ENCODE results near the gene PIAS4. TPM values are rescaled to one million over a fixed set of nuclear protein-coding genes. Genes with fewer than 3 reads are reported as not detected.
A peak's percentile ranks its signal among the peaks of the same experiment; 100 is the strongest.

PIAS4 gene
- total RNA-seq, 1 experiment from 2014 or later, result 45.7 TPM

- TF ChIP-seq CTCF (IDR thresholded peaks at IDR 0.05; ENCODE audit: insufficient read depth in 1 of 2, low read depth in 1 of 2, low read length in 1 of 2, severe bottlenecking in 1 of 2, unreplicated experiment in 1 of 2), result no peak
- Histone ChIP-seq H3K27me3 (replicated peaks; ENCODE audit: control insufficient read depth, insufficient read depth, low read length) (no peaks in the 10 kb centered on the region), H3K4me3 (ENCODE audit: low read depth, low read length) (peak overlapping the region; percentile 98), H3K36me3 (ENCODE audit: control insufficient read depth, insufficient read depth, low read length) (peaks cover 36% of the 10 kb centered on the region), H3K4me1 (peaks cover 12% of the 10 kb centered on the region), H3K9me3 (no peaks in the 10 kb centered on the region)
- intact Hi-C loops (cut with micrococcal nuclease; ENCODE audit: unreplicated experiment), result loop anchor here (10.0 kb wide), 1 partner anchor 80 kb away; the partner anchor contains the start of gene ZBTB7A
- DNase-seq, result no peak
- Mint-ChIP-seq H3K4me1 (ENCODE audit: low read depth, unreplicated experiment) (peaks cover 6% of the 10 kb centered on the region), H3K9me3 (ENCODE audit: unreplicated experiment) (no peaks in the 10 kb centered on the region), H3K27me3 (ENCODE audit: insufficient read depth, unreplicated experiment) (no peaks in the 10 kb centered on the region), H3K27ac (ENCODE audit: unreplicated experiment) (peak overlapping the region; percentile 96), H3K36me3 (ENCODE audit: insufficient read depth, unreplicated experiment) (peaks cover 68% of the 10 kb centered on the region), H3K4me3 (ENCODE audit: unreplicated experiment) (peak overlapping the region; percentile 89)
- POLR2A ChIA-PET, result interaction anchor here (1.0 to 1.5 kb wide), 2 partner anchors 15 to 24 kb away, joined by 4 to 67 read pairs; partner anchors contain the start of gene DAPK3
- CTCF ChIA-PET, result no interaction called here
- BruUV-seq (replicated peaks), result no TSS peak
Observed at GRCh38 chr19:3984584-3984907, 23.0 kb upstream of the PIAS4 start.

GRCh38 chr19:3984908-3985642 lies 22.5 kb upstream of the PIAS4 start, which contains the start of gene EEF2:
TSS of gene EEF2 (minus strand) at chr19:3985463. CDS start at chr19:3985380, 83 bp downstream.
- POLR2A ChIA-PET, result interaction anchor here (0.6 to 1.5 kb wide), 8 partner anchors 8 to 358 kb away, joined by 3 to 67 read pairs (median 6); partner anchors contain the start of genes DAPK3, MPND, MRPL54 and PIAS4
- Mint-ChIP-seq H3K36me3 (ENCODE audit: insufficient read depth, unreplicated experiment) (peaks cover 67% of the 10 kb centered on the region), H3K4me3 (ENCODE audit: unreplicated experiment) (peak within 1 kb of the TSS; percentile 89), H3K9me3 (ENCODE audit: unreplicated experiment) (no peaks in the 10 kb centered on the region), H3K27ac (ENCODE audit: unreplicated experiment) (peak within 1 kb of the TSS; percentile 96), H3K4me1 (ENCODE audit: low read depth, unreplicated experiment) (peaks cover 6% of the 10 kb centered on the region), H3K27me3 (ENCODE audit: insufficient read depth, unreplicated experiment) (no peaks in the 10 kb centered on the region)
- intact Hi-C loops (cut with micrococcal nuclease; ENCODE audit: unreplicated experiment), result loop anchor here (10.0 kb wide), 1 partner anchor 80 kb away; the partner anchor contains the start of gene ZBTB7A
- BruUV-seq (replicated peaks), result TSS peak; percentile 64
- CTCF ChIA-PET, result interaction anchor here (0.6 to 1.1 kb wide), 3 partner anchors 14 to 155 kb away, joined by 3 to 5 read pairs (median 4); partner anchors contain the start of gene DAPK3
- no peak for TF ChIP-seq CTCF (IDR thresholded peaks at IDR 0.05; ENCODE audit: insufficient read depth in 1 of 2, low read depth in 1 of 2, low read length in 1 of 2, severe bottlenecking in 1 of 2, unreplicated experiment in 1 of 2)
- peaks cover 12% of the 10 kb centered on the region for H3K4me1 ChIP-seq
- H3K9me3 ChIP-seq, result no peaks in the 10 kb centered on the region
- peaks cover 31% of the 10 kb centered on the region for H3K36me3 ChIP-seq (ENCODE audit: control insufficient read depth, insufficient read depth, low read length)
- no peaks in the 10 kb centered on the region for H3K27me3 ChIP-seq (replicated peaks; ENCODE audit: control insufficient read depth, insufficient read depth, low read length)
- peak; percentile 83 to 91 for DNase-seq
- peak within 1 kb of the TSS; percentile 98 for H3K4me3 ChIP-seq (ENCODE audit: low read depth, low read length)

- Histone ChIP-seq H3K9me3 (no peaks in the 10 kb centered on the region), H3K4me1 (peaks cover 12% of the 10 kb centered on the region), H3K27me3 (replicated peaks; ENCODE audit: control insufficient read depth, insufficient read depth, low read length) (no peaks in the 10 kb centered on the region), H3K36me3 (ENCODE audit: control insufficient read depth, insufficient read depth, low read length) (peaks cover 28% of the 10 kb centered on the region), H3K4me3 (ENCODE audit: low read depth, low read length) (peak overlapping the region; percentile 98)
- Mint-ChIP-seq H3K27ac (ENCODE audit: unreplicated experiment) (peak overlapping the region; percentile 96), H3K4me1 (ENCODE audit: low read depth, unreplicated experiment) (peaks cover 9% of the 10 kb centered on the region), H3K4me3 (ENCODE audit: unreplicated experiment) (peak overlapping the region; percentile 89), H3K9me3 (ENCODE audit: unreplicated experiment) (peaks cover 5% of the 10 kb centered on the region), H3K36me3 (ENCODE audit: insufficient read depth, unreplicated experiment) (peaks cover 64% of the 10 kb centered on the region), H3K27me3 (ENCODE audit: insufficient read depth, unreplicated experiment) (no peaks in the 10 kb centered on the region)
- no TSS peak for BruUV-seq (replicated peaks)
- intact Hi-C loops (cut with micrococcal nuclease; ENCODE audit: unreplicated experiment), result loop anchor here (10.0 kb wide), 1 partner anchor 79 kb away; the partner anchor contains the start of gene ZBTB7A
- POLR2A ChIA-PET, result interaction anchor here (0.6 to 1.5 kb wide), 7 partner anchors 16 to 358 kb away, joined by 3 to 67 read pairs (median 5); partner anchors contain the start of genes DAPK3, MPND, MRPL54 and PIAS4
- no peak for DNase-seq
- CTCF ChIA-PET, result interaction anchor here (0.6 to 1.1 kb wide), 3 partner anchors 15 to 154 kb away, joined by 3 to 5 read pairs (median 4); partner anchors contain the start of gene DAPK3
- TF ChIP-seq CTCF (IDR thresholded peaks at IDR 0.05; ENCODE audit: insufficient read depth in 1 of 2, low read depth in 1 of 2, low read length in 1 of 2, severe bottlenecking in 1 of 2, unreplicated experiment in 1 of 2), result no peak
Observed at GRCh38 chr19:3985643-3986259, 21.8 kb upstream of the PIAS4 start.

Data from Caco-2 (cell line).